GM20000 (cell line): Measurements from ENCODE around the gene ARFGAP1.

Experiments
- DNase-seq: peaks from one replicate; pipeline ENCODE4 v3.0.0; 2012; ENCODE audit warnings: low spot score
- CTCF ChIP-seq: IDR thresholded peaks from 2 replicates; pipeline ENCODE4 v1.5.1; 2012; ENCODE audit warnings: mild to moderate bottlenecking, control low read depth; ENCODE audit errors: extremely low read depth, missing control alignments

ARFGAP1 gene

GRCh38 chr20:63312690-63313348 is 40.2 kb downstream of the ARFGAP1 start:
- no peak for TF ChIP-seq CTCF
- DNase-seq: no peak

GRCh38 chr20:63313349-63314014 is 40.9 kb downstream of the ARFGAP1 start:
- DNase-seq: no peak
- no peak for TF ChIP-seq CTCF

- DNase-seq: no peak
- TF ChIP-seq CTCF: no peak
These were observed 41.4 kb downstream of the ARFGAP1 start for GRCh38 chr20:63314015-63314471.

GRCh38 chr20:63314566-63315239 is 42.1 kb downstream of the ARFGAP1 start:
- no peak for DNase-seq
- no peak for TF ChIP-seq CTCF

GRCh38 chr20:63315240-63315689 is 42.7 kb downstream of the ARFGAP1 start:
- TF ChIP-seq CTCF: no peak
- DNase-seq: no peak

- TF ChIP-seq CTCF: no peak
- DNase-seq: no peak
These were observed 43.3 kb downstream of the ARFGAP1 start for GRCh38 chr20:63315731-63316491.
